Epithelial cell of prostate (primary cell): ENCODE data around the gene ING1.
A peak's percentile ranks its signal among the peaks of the same experiment; 100 is the strongest.
"Not testable (repeated sequence)": the region's sequence is repeated elsewhere in the genome, so short reads cannot be mapped to it uniquely, and the experiment has no call there.

Source experiments
- DNase-seq: peaks from one replicate; pipeline ENCODE4 v3.0.0-alpha.2; 2011; ENCODE audit warnings: low read depth, low spot score
- H3K27ac ChIP-seq: fragments of 450-650 bp; 2 replicates; pipeline ENCODE4 v1.5.1; 2017; ENCODE audit warnings: mild to moderate bottlenecking

The ING1 gene

DNA sequence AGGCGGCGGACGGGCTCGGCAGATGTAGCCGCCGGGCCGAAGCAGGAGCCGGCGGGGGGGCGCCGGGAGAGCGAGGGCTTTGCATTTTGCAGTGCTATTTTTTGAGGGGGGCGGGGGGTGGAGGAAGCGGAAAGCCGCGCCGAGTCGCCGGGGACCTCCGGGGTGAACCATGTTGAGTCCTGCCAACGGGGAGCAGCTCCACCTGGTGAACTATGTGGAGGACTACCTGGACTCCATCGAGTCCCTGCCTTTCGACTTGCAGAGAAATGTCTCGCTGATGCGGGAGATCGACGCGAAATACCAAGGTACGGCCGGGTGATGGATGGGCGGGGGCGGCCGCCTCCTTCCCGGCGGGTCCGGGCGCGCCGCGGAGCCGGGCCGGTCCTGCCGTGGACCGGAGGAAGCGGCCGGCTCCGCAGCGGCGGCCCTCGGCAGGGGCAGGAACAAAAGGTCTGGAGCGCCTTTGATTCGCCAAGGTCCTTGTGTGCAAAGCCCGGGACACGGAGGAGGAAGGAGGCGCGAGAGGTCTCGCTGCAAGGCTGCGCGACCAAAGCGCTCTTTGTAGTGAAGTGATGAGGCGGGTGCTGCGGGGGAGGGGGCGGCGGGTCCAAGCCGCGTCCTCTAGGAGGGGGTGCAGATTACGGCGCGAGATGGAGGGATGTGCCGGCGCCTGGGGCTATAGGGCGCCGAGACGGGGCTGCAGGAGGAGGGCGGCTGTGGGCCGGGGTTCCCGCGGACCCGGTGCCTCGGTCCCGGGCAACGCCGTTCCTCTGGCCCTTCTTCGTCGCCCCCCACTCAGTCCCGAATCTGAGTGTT, 689 bp downstream of the ING1 start:
- H3K27ac ChIP-seq: peak overlapping the region; percentile 94
- no peak for DNase-seq

DNA sequence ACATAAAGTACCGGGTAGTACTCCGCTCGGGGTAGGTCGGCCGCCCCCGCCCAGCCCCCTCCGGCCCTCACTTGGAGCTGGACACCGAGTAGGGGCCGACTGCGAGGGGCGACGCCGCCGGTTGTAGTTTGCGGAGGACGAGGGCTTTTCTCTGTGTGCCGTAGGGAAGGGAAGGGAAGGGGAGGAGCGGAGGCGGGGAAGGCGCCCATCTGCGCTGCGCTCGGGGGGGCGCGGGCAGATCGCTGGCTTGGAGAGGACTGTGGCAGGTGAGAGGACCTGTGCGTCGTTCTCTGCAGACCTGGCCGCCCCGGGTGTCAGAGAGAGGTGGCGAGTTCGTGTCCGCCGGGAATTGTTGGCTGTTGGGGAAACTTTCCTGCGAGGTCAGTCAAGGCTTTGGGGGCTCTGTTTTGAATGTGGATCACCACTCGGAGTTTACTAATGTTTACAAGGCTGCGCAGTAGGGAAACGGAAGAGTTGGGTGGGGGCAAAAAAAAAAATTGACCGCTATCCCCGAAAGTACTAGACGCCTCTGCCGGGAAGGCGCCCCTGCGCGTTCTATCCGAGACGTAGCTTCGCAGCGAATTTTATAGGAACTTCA, 1.4 kb downstream of the ING1 start:
- peak overlapping the region; percentile 94 for H3K27ac ChIP-seq
- no peak for DNase-seq

GRCh38 chr13:110715395-110716246, 2.1 kb downstream of the ING1 start:
- peak; percentile 99 for DNase-seq
- peak overlapping the region; percentile 94 for H3K27ac ChIP-seq

DNA sequence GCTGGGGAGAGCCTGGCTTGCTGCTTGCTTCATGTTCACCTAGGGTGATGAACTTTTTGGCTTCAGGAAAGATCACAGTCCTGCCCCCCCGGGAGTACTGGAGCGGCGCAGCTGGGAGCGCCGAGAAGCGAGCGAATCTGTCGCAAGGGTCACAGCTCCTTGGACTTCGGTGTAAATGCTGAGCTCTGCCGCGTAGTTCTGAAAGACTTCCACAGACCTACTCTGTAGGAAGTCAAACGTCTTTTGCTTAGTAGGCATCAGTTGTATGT, 2.7 kb downstream of the ING1 start:
- DNase-seq: no peak

DNA sequence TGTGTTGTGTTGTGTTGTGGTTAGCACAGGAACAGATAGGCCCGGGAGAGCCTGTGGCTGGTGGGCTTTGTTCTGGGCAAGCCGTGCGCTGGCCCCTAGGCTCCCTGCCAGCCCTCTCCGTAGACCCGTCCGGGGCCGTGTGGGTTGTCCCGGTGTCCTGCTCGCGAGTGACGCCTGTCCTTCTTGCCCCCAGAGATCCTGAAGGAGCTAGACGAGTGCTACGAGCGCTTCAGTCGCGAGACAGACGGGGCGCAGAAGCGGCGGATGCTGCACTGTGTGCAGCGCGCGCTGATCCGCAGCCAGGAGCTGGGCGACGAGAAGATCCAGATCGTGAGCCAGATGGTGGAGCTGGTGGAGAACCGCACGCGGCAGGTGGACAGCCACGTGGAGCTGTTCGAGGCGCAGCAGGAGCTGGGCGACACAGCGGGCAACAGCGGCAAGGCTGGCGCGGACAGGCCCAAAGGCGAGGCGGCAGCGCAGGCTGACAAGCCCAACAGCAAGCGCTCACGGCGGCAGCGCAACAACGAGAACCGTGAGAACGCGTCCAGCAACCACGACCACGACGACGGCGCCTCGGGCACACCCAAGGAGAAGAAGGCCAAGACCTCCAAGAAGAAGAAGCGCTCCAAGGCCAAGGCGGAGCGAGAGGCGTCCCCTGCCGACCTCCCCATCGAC, 5.7 kb downstream of the ING1 start:
- no peak for DNase-seq

More for the DNA sequence above, 2.7 kb downstream of the ING1 start:
- H3K27ac ChIP-seq: peak overlapping the region; percentile 47

GRCh38 chr13:110722971-110723370, 9.5 kb downstream of the ING1 start:
- H3K27ac ChIP-seq: no peak overlapping the region
- no peak for DNase-seq

More for the DNA sequence above, 5.7 kb downstream of the ING1 start:
- no peak overlapping the region for H3K27ac ChIP-seq

DNA sequence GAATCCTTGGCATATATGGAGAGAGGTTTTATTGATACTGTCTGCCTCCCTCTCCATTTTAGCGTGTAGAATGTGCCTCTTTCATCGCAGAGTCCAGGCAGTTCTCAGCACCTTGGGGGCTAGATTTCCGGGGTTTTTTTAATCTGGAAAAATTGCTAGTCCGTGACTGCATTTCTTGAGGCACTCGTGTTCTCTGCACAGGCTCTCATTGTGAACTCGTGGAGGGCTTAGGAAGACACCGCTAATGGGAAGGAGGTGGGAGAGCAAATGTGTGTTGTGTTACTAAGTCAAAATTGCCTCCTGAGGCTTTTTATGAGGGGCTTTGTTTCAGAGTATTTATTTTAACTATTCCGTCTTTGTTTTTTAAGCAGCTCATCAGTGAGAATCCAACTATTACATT, 10.1 kb downstream of the ING1 start:
- H3K27ac ChIP-seq: no peak overlapping the region
- no peak for DNase-seq

DNA sequence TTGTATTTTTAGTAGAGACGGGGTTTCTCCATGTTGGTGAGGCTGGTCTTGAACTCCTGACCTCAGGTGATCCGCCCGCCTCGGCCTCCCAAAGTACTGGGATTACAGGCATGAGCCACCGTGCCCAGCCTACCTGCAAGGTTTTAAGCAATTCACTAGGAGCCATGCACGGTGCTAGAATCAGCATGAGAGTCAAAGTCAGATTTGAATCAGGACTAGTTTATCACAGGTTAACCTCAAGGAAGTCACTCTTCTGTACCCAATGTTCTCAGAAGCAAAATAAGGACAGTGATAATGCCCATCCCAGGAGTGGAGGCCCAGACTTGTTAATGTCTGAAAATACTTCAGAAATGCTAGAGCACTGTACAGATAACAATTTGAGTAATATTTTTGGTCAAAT, 12.7 kb downstream of the ING1 start:
- H3K27ac ChIP-seq: not testable (repeated sequence)

GRCh38 chr13:110726726-110727125, 13.2 kb downstream of the ING1 start:
- no peak for DNase-seq

More for the DNA sequence above, 12.7 kb downstream of the ING1 start:
- DNase-seq: not testable (repeated sequence)

GRCh38 chr13:110731072-110731471, 17.6 kb downstream of the ING1 start:
- H3K27ac ChIP-seq: no peak overlapping the region
- DNase-seq: no peak

More at GRCh38 chr13:110726726-110727125, 13.2 kb downstream of the ING1 start:
- no peak overlapping the region for H3K27ac ChIP-seq

DNA sequence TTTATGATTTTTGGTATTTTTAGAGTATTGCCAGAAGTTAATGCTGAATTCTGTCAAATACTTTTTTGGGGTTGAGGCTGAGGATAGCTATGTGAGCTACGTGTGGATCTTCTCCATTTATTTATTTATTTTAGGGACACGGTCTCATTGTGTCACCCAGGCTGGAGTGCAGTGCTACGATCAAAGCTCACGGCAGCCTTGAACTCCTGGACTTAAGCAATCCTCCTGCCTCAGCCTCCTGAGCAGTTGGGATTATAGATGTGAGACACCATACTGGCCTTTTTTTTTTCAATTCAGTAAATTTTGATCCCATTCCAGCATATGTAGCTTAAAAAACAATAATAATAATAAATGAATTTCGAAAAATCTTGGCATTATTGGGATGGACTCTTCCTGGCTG, 21.1 kb downstream of the ING1 start:
- DNase-seq: no peak
- no peak overlapping the region for H3K27ac ChIP-seq

DNA sequence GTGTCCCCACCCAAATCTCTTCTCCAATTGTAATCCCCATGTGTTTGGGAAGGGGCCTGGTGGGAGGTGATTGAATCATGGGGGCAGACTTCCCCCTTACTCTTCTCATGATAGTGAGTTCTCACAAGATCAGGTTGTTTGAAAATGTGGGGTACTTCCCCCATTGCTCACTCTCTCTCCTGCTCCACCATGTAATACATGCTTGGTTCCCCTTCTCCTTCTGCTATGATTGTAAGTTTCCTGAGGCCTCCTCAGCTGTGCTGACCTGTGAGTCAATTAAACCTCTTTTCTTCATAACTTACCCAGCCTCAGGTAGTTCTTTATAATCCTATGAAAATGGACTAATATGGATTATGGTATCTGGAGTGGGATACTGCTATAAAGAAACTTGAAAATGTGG, 24.1 kb downstream of the ING1 start:
- no peak for DNase-seq
- H3K27ac ChIP-seq: no peak overlapping the region

DNA sequence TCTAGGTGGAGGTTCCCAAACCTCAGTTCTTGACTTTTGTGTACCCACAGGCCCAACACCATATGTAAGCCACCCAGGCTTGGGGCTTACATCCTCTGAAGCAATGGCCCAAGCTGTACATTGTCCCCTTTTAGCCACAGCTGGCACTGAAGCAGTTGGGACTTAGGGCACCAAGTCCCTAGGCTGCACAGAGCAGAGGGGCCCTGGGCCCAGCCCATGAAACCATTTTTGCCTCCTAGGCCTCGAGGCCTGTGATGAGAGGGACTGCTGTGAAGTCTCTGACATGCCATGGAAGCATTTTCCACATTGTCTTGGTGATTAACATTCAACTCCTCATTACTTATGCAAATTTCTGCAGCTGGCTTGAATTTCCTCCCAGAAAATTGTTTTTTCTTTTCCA, 30.2 kb downstream of the ING1 start:
- no peak for DNase-seq
- H3K27ac ChIP-seq: no peak overlapping the region

- H3K27ac ChIP-seq: no peak overlapping the region
- DNase-seq: no peak
Measured at GRCh38 chr13:110746438-110746837, 32.9 kb downstream of the ING1 start.

- DNase-seq: no peak
- no peak overlapping the region for H3K27ac ChIP-seq
Measured at GRCh38 chr13:110748271-110748670, 34.8 kb downstream of the ING1 start.

GRCh38 chr13:110756219-110756631, 42.7 kb downstream of the ING1 start:
- no peak for DNase-seq
- no peak overlapping the region for H3K27ac ChIP-seq

- no peak overlapping the region for H3K27ac ChIP-seq
- no peak for DNase-seq
Measured at GRCh38 chr13:110757296-110757695, 43.8 kb downstream of the ING1 start.

DNA sequence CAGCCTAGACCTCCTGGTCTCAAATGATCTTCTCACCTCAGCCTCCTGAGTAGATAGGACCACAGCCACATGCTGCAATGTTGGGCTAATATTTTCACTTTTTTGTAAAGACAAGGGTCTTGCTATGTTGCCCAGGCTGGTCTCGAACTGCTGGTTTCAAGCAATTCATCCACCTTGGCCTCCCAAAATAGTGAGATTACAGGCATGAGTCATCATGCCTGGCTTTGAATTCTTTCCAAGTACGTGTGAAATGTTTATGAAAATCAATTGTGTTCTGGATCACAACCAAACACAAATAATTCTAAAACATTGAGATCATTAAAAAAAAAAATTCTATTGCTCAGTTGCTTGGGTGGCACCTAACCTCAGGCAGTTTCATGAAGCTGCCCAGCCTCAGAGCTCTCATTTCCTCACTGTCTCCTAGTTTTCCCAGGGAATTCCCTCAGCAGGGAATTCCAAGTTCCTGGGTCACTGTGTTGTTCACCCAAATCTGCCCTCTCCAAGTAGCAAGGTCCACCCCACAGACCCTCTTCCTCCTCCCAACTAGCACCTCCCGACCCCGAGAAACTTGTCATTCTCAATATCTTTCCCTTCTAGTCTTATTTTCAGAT, 44.8 kb downstream of the ING1 start:
- no peak for DNase-seq
- H3K27ac ChIP-seq: no peak overlapping the region

DNA sequence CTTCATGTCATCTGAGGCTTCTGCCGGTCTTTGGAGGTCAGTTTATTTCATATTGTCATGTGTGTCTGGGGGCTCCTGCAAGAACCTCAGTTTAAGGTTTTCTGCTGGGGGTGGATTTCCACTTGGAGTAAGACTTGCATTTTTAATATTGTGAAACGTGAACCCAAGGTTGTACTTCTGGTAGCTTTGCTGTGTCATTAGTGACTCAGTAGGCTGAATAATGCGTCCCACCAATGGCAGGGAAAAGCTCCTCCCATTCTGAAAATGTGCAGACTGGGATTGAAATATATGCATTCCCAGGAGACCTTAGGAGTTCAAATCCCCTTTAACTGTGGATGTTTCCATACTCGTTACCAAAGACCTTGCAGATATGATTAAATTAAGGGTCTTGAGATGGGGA, 46.2 kb downstream of the ING1 start:
- DNase-seq: no peak
- no peak overlapping the region for H3K27ac ChIP-seq

GRCh38 chr13:110760611-110761010, 47.1 kb downstream of the ING1 start:
- H3K27ac ChIP-seq: no peak overlapping the region
- no peak for DNase-seq
